ENCODE measurements around the gene NANOGP8.
"Not testable (repeated sequence)": the region's sequence is repeated elsewhere in the genome, so short reads cannot be mapped to it uniquely, and the experiment has no call there.

Gene NANOGP8

GRCh38 chr15:35085176-35085919 lies at the start of gene NANOGP8:
Gene NANOGP8, minus strand, starts transcription at chr15:35085295. Its CDS starts 185 bp downstream, at chr15:35085110.
- H3K27me3 Mint-ChIP-seq (ENCODE audit: low read depth, poor library complexity); DNase-seq; H3K4me3 Mint-ChIP-seq; H3K4me1 Mint-ChIP-seq; H3K27ac Mint-ChIP-seq: not testable (repeated sequence)
- Mint-ChIP-seq H3K9me3 (peaks cover 21% of the 10 kb centered on the region), H3K36me3 (ENCODE audit: low read depth) (peaks cover 11% of the 10 kb centered on the region)

- Mint-ChIP-seq H3K27me3 (ENCODE audit: low read depth, poor library complexity) (no peaks in the 10 kb centered on the region), H3K4me3 (no peak overlapping the region), H3K9me3 (peaks cover 12% of the 10 kb centered on the region), H3K27ac (no peak overlapping the region), H3K36me3 (ENCODE audit: low read depth) (no peaks in the 10 kb centered on the region), H3K4me1 (no peaks in the 10 kb centered on the region)
- DNase-seq: no peak
- TF ChIP-seq CTCF (IDR thresholded peaks at IDR 0.05): no peak
Measured at GRCh38 chr15:35134299-35134698, 49.2 kb upstream of the NANOGP8 start.

- DNase-seq: no peak
- Mint-ChIP-seq H3K4me1 (no peaks in the 10 kb centered on the region), H3K4me3 (no peak overlapping the region), H3K27me3 (ENCODE audit: low read depth, poor library complexity) (no peaks in the 10 kb centered on the region), H3K36me3 (ENCODE audit: low read depth) (no peaks in the 10 kb centered on the region), H3K27ac (no peak overlapping the region), H3K9me3 (peaks cover 8% of the 10 kb centered on the region)
- no peak for TF ChIP-seq CTCF (IDR thresholded peaks at IDR 0.05)
Measured at GRCh38 chr15:35130245-35130644, 45.1 kb upstream of the NANOGP8 start.

- Mint-ChIP-seq H3K4me1 (no peaks in the 10 kb centered on the region), H3K27ac (no peak overlapping the region), H3K36me3 (ENCODE audit: low read depth) (no peaks in the 10 kb centered on the region), H3K9me3 (peaks cover 8% of the 10 kb centered on the region), H3K27me3 (ENCODE audit: low read depth, poor library complexity) (no peaks in the 10 kb centered on the region), H3K4me3 (no peak overlapping the region)
- no peak for TF ChIP-seq CTCF (IDR thresholded peaks at IDR 0.05)
- no peak for DNase-seq
Measured at GRCh38 chr15:35129361-35129760, 44.3 kb upstream of the NANOGP8 start.

- peaks cover 12% of the 10 kb centered on the region for H3K9me3 Mint-ChIP-seq
- H3K36me3 Mint-ChIP-seq (ENCODE audit: low read depth): no peaks in the 10 kb centered on the region
- no peak overlapping the region for H3K27ac Mint-ChIP-seq
- no peak for DNase-seq
- H3K4me1 Mint-ChIP-seq: no peaks in the 10 kb centered on the region
- no peaks in the 10 kb centered on the region for H3K27me3 Mint-ChIP-seq (ENCODE audit: low read depth, poor library complexity)
- no peak overlapping the region for H3K4me3 Mint-ChIP-seq
- no peak for TF ChIP-seq CTCF (IDR thresholded peaks at IDR 0.05)
Measured at GRCh38 chr15:35127717-35128116, 42.6 kb upstream of the NANOGP8 start.

- TF ChIP-seq CTCF (IDR thresholded peaks at IDR 0.05): no peak
- no peak for DNase-seq
- H3K9me3 Mint-ChIP-seq: peaks cover 8% of the 10 kb centered on the region
- H3K27ac Mint-ChIP-seq: no peak overlapping the region
- H3K4me1 Mint-ChIP-seq: no peaks in the 10 kb centered on the region
- H3K4me3 Mint-ChIP-seq: no peak overlapping the region
- no peaks in the 10 kb centered on the region for H3K27me3 Mint-ChIP-seq (ENCODE audit: low read depth, poor library complexity)
- H3K36me3 Mint-ChIP-seq (ENCODE audit: low read depth): peaks cover 4% of the 10 kb centered on the region
Measured at GRCh38 chr15:35126236-35126635, 41.1 kb upstream of the NANOGP8 start.

Data from nephron progenitor cell (in vitro differentiated cells).